HCT116 (cell line): ENCODE data around the gene ZNF3. TPM values are rescaled to one million over a fixed set of nuclear protein-coding genes. Genes with fewer than 3 reads are reported as not detected.

ENCODE experiments used
- ATAC-seq: fragments of 200-7000 bp; cut with Tn5 transposase; 2 replicates; pipeline ENCODE4 v1.9.1; 2020; ENCODE audit warnings: mild to moderate bottlenecking, moderate library complexity
- BruUV-seq: library from RNA; stranded (reverse); fragments of 400-500 nt; replicated peaks from 2 replicates; lab custom pipeline; 2021; lab: Mats Ljungman, UMichigan
- CTCF ChIA-PET: fragments of 300-600 bp; sonication (Branson Sonifier 250); formaldehyde crosslinking; loops from one replicate; lab custom pipeline; 2021; ENCODE audit warnings: antibody characterized with exemption; lab: Charles Lee
- POLR2A ChIA-PET: fragments of 300-600, 350-600 bp; sonication (Branson Sonifier 250); formaldehyde crosslinking; loops from one replicate; lab custom pipeline; 2021; ENCODE audit warnings: antibody characterized with exemption; lab: Charles Lee
- RAD21 ChIA-PET, 2 experiments: fragments of 300-600 bp; sonication (Branson Sonifier 250); formaldehyde crosslinking; loops; one replicate each; lab custom pipeline; 2023; ENCODE audit warnings: low total read pairs in 2 of 2; ENCODE audit not compliant: uncharacterized antibody in 2 of 2, unreplicated experiment in 2 of 2, low non-redundant PET in 1 of 2; lab: Charles Lee
- DNase-seq: peaks from one replicate; pipeline ENCODE4 v3.0.0-alpha.2; 2010; ENCODE audit warnings: low read depth, low spot score
- H2AFZ ChIP-seq: fragments of 200-600 bp; shearing (Covaris generic), sonication (generic); 2 replicates; pipeline ENCODE4 v1.6.1; 2017; ENCODE audit warnings: low read depth, mixed run types, mixed read lengths, antibody characterized with exemption, low read length; ENCODE audit not compliant: poor library complexity, severe bottlenecking
- H3K27ac ChIP-seq: 2 replicates; pipeline ENCODE4 v1.5.1; 2012; ENCODE audit warnings: low read depth, low read length
- H3K27me3 ChIP-seq: fragments of 200-600 bp; sonication (generic); 2 replicates; pipeline ENCODE4 v1.6.1; 2016; ENCODE audit warnings: mixed run types, low read length, mixed read lengths; ENCODE audit not compliant: insufficient read depth
- H3K36me3 ChIP-seq, 2 experiments: fragments of 200-500 bp in 1 of 2; fragments of 200-600 bp in 1 of 2; sonication (Bioruptor generic) in 1 of 2; sonication (generic) in 1 of 2; 2 replicates each; pipeline versions ENCODE4 v1.5.1 to v1.6.1; 2014 to 2016; ENCODE audit warnings: low read length in 2 of 2, inconsistent platforms in 1 of 2, mixed read lengths in 1 of 2, mixed run types in 1 of 2; ENCODE audit not compliant: insufficient read depth in 2 of 2, control insufficient read depth in 1 of 2
- H3K4me1 ChIP-seq, 2 experiments: fragments of 200-600 bp in 1 of 2; sonication (generic) in 1 of 2; 2 replicates each; pipeline versions ENCODE4 v1.5.1 to v1.6.1; 2012 to 2017; ENCODE audit warnings: low read length in 2 of 2, inconsistent platforms in 1 of 2, mild to moderate bottlenecking in 1 of 2, mixed read lengths in 1 of 2, mixed run types in 1 of 2, moderate library complexity in 1 of 2; ENCODE audit not compliant: insufficient read depth in 2 of 2, control insufficient read depth in 1 of 2
- H3K4me2 ChIP-seq: fragments of 200-600 bp; sonication (generic); 2 replicates; pipeline ENCODE4 v1.6.1; 2017; ENCODE audit warnings: mixed run types, low read length, mixed read lengths
- H3K4me3 ChIP-seq, 2 experiments: fragments of 200-600 bp in 1 of 2; sonication (generic) in 1 of 2; replicated peaks in 1 of 2; 2 replicates each; pipeline ENCODE4 v1.5.1; 2011 to 2016; ENCODE audit warnings: low read length in 2 of 2, control low read depth in 1 of 2, low read depth in 1 of 2, mild to moderate bottlenecking in 1 of 2, mixed read lengths in 1 of 2, mixed run types in 1 of 2
- H3K79me2 ChIP-seq: fragments of 200-600 bp; sonication (generic); 2 replicates; pipeline ENCODE4 v1.6.1; 2017; ENCODE audit warnings: mild to moderate bottlenecking, mixed run types, low read length, moderate library complexity, mixed read lengths; ENCODE audit not compliant: insufficient read depth
- H3K9ac ChIP-seq: fragments of 200-600 bp; sonication (generic); 2 replicates; pipeline ENCODE4 v1.6.1; 2016; ENCODE audit warnings: low read length, mixed read lengths
- H3K9me2 ChIP-seq: fragments of 200-600 bp; sonication (generic), shearing (Covaris generic); 2 replicates; pipeline ENCODE4 v1.6.1; 2017; ENCODE audit warnings: mixed run types, mild to moderate bottlenecking, moderate library complexity; ENCODE audit not compliant: insufficient read depth
- H3K9me3 ChIP-seq, 2 experiments: fragments of 200-500 bp in 1 of 2; fragments of 200-600 bp in 1 of 2; sonication (Bioruptor generic) in 1 of 2; sonication (generic) in 1 of 2; 2 replicates each; pipeline ENCODE4 v1.6.1; 2014 to 2017; ENCODE audit warnings: low read length in 2 of 2, mixed read lengths in 2 of 2, inconsistent platforms in 1 of 2, low read depth in 1 of 2, mild to moderate bottlenecking in 1 of 2, mixed run types in 1 of 2, moderate library complexity in 1 of 2; ENCODE audit not compliant: control insufficient read depth in 1 of 2, insufficient read depth in 1 of 2
- H4K20me1 ChIP-seq: fragments of 200-600 bp; sonication (generic), shearing (Covaris generic); 2 replicates; pipeline ENCODE4 v1.6.1; 2017; ENCODE audit warnings: mixed run types, mild to moderate bottlenecking, moderate library complexity; ENCODE audit not compliant: insufficient read depth
- ATF3 ChIP-seq: IDR thresholded peaks from 2 replicates; pipeline ENCODE4 v1.6.1; 2012
- CBX3 ChIP-seq: IDR thresholded peaks from 2 replicates; pipeline ENCODE4 v1.6.1; 2012; ENCODE audit warnings: low read depth
- EGR1 ChIP-seq: IDR thresholded peaks from 2 replicates; pipeline ENCODE4 v1.6.1; 2012; ENCODE audit warnings: low read depth
- ELF1 ChIP-seq: IDR thresholded peaks from 2 replicates; pipeline ENCODE4 v1.6.1; 2012; ENCODE audit warnings: low read depth, borderline replicate concordance
- EZH2 ChIP-seq: fragments of 200-600 bp; sonication (generic); IDR thresholded peaks from 2 replicates; pipeline ENCODE4 v1.6.1; 2017; ENCODE audit warnings: antibody characterized with exemption, mixed run types
- JUND ChIP-seq: IDR thresholded peaks from 2 replicates; pipeline ENCODE4 v1.6.1; 2012
- POLR2A ChIP-seq: IDR thresholded peaks from 2 replicates; pipeline ENCODE4 v1.7.0; 2011; ENCODE audit warnings: borderline replicate concordance; ENCODE audit not compliant: insufficient read depth, insufficient read length; ENCODE audit errors: extremely low read depth
- POLR2AphosphoS5 ChIP-seq: IDR thresholded peaks from 2 replicates; pipeline ENCODE4 v1.6.1; 2011; ENCODE audit warnings: mild to moderate bottlenecking, low read depth, low read length, moderate library complexity
- SIN3A ChIP-seq: IDR thresholded peaks from 2 replicates; pipeline ENCODE4 v1.6.1; 2012; ENCODE audit warnings: low read depth
- SRF ChIP-seq: IDR thresholded peaks from 2 replicates; pipeline ENCODE4 v1.6.1; 2012; ENCODE audit warnings: low read depth
- TCF7L2 ChIP-seq: IDR thresholded peaks from 2 replicates; pipeline ENCODE4 v1.7.0; 2011; ENCODE audit warnings: borderline replicate concordance, inconsistent platforms; ENCODE audit not compliant: insufficient read depth, insufficient read length; ENCODE audit errors: extremely low read depth
- YY1 ChIP-seq: IDR thresholded peaks from 2 replicates; pipeline ENCODE4 v1.6.1; 2011; ENCODE audit warnings: low read length, low read depth, moderate library complexity, mild to moderate bottlenecking; ENCODE audit not compliant: insufficient replicate concordance; ENCODE audit errors: extremely low read depth
- ZFX ChIP-seq: fragments of 450-650 bp; IDR thresholded peaks from 2 replicates; pipeline ENCODE4 v1.6.1; 2017
- ZNF274 ChIP-seq: fragments of 200-500 bp; sonication (Bioruptor generic); IDR thresholded peaks from 2 replicates; pipeline ENCODE4 v1.6.1; 2014; ENCODE audit warnings: mild to moderate bottlenecking, low read depth, low read length, inconsistent platforms
- intact Hi-C: fragments of 100-400 bp; cut with micrococcal nuclease; formaldehyde crosslinking; loops from 2 replicates; pipeline ENCODE4 v1.10.0; 2022
- total RNA-seq: library from RNA; stranded (reverse); gene quantifications from one replicate; pipeline ENCODE4 v1.2.1, GENCODE V29; 2021; ENCODE audit not compliant: unreplicated experiment

ZNF3 gene
- total RNA-seq, 1 experiment from 2014 or later = 28.2 TPM

- Histone ChIP-seq H3K4me1 (peaks cover 8 to 14% of the 10 kb centered on the region in 2 experiments), H3K4me3 (no peak overlapping the region), H3K27me3 (no peaks in the 10 kb centered on the region), H3K9me2 (no peaks in the 10 kb centered on the region), H3K4me2 (no peak overlapping the region), H3K9me3 (peaks cover 1 to 9% of the 10 kb centered on the region in 2 experiments; a peak in 2 of 4 replicates), H3K36me3 (peaks cover 57 to 70% of the 10 kb centered on the region in 2 experiments), H3K27ac (no peak overlapping the region), H2AFZ (no peak overlapping the region), H3K9ac (no peak overlapping the region), H3K79me2 (peaks cover 66% of the 10 kb centered on the region), H4K20me1 (no peaks in the 10 kb centered on the region)
- ChIA-PET POLR2A (no interaction called here), RAD21 (no interaction called here), CTCF (no interaction called here)
- no TSS peak for BruUV-seq
- intact Hi-C loops = no loop called here
- no peak for ATAC-seq
- no peak for TF ChIP-seq EGR1
- TF ChIP-seq EZH2 = no peak
- TF ChIP-seq CBX3 = no peak
- TF ChIP-seq ATF3 = no peak
- TF ChIP-seq ZFX = no peak
- TF ChIP-seq JUND = no peak
- TF ChIP-seq TCF7L2 = no peak
- TF ChIP-seq ELF1 = no peak
- no peak for TF ChIP-seq YY1
- TF ChIP-seq SIN3A = no peak
- no peak for DNase-seq
These were observed 4.3 kb downstream of the ZNF3 start for GRCh38 chr7:100077205-100077604.

DNA sequence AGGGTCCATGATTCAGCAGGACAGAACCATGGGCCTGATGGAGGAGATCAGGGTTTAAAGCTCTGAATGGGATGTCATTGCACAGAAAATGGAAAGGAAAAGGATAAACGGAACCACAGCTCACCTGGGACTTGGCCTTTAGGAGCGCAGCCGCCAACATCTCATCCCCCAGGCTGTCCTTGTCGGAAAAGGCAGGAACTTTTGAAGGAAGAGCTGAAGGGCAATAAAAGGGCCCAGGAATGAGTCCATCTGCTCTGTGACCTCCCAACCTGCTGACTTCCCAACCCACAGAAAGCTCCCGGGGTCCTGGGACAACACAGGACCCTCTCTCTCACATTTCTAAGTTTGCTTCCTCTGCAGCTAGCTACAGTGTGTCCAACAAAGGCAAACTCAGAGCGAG is 6.1 kb downstream of the ZNF3 start:
- intact Hi-C loops = no loop called here
- peaks cover 75 to 88% of the 10 kb centered on the region in 2 experiments for H3K36me3 ChIP-seq
- no peaks in the 10 kb centered on the region for H3K9me2 ChIP-seq
- no peak overlapping the region for H3K9ac ChIP-seq
- H3K4me2 ChIP-seq = no peak overlapping the region
- DNase-seq (no peak), ATAC-seq (no peak)
- TF ChIP-seq ATF3 = no peak
- no peak for TF ChIP-seq TCF7L2
- TF ChIP-seq EZH2 = no peak
- no peak for TF ChIP-seq ELF1
- TF ChIP-seq EGR1 = no peak
- no peak for TF ChIP-seq POLR2AphosphoS5
- TF ChIP-seq POLR2A = no peak
- no peak for TF ChIP-seq ZNF274
- no peak for TF ChIP-seq ZFX
- TF ChIP-seq SRF = no peak
- TF ChIP-seq CBX3 = no peak
- TF ChIP-seq SIN3A = no peak
- no peak for TF ChIP-seq JUND
- no peak overlapping the region for H2AFZ ChIP-seq
- peaks cover 55% of the 10 kb centered on the region for H3K79me2 ChIP-seq
- H4K20me1 ChIP-seq = no peaks in the 10 kb centered on the region
- no TSS peak for BruUV-seq
- no peaks in the 10 kb centered on the region for H3K27me3 ChIP-seq
- peaks cover 17 to 26% of the 10 kb centered on the region in 2 experiments; a peak in 3 of 4 replicates for H3K9me3 ChIP-seq
- POLR2A ChIA-PET = no interaction called here
- RAD21 ChIA-PET = interaction anchor here in 1 of 2 experiments (0.5 kb wide), 1 partner anchor 87 kb away, joined by 3 read pairs; no protein-coding TSS in a partner anchor
- H3K27ac ChIP-seq = no peak overlapping the region
- peaks cover 8 to 9% of the 10 kb centered on the region in 2 experiments for H3K4me1 ChIP-seq
- H3K4me3 ChIP-seq = no peak overlapping the region
- CTCF ChIA-PET = no interaction called here
